Left lung (tissue), 10 donors: ENCODE results near the gene ADAMTS15. TPM values are rescaled to one million over a fixed set of nuclear protein-coding genes. Genes with fewer than 3 reads are reported as not detected.

Source experiments
- ATAC-seq: fragments of 200-7000 bp; cut with Tn5 transposase; one replicate; pipeline ENCODE4 v1.9.1; 2020; ENCODE audit warnings: moderate library complexity
- DNase-seq, 4 donors: peaks; one replicate each; pipeline ENCODE4 v3.0.0-alpha.2; 2013 to 2020
- H3K27ac ChIP-seq, 2 donors: fragments of 200-600 bp; sonication (generic) in 1 of 2; one replicate each; pipeline versions ENCODE4 v1.5.0 to v1.8.0; 2020 to 2021
- H3K27me3 ChIP-seq, 2 donors: fragments of 200-600 bp; sonication (generic) in 1 of 2; one replicate each; pipeline versions ENCODE4 v1.5.0 to v1.8.0; 2020 to 2021
- H3K36me3 ChIP-seq, 2 donors: fragments of 200-600 bp; sonication (generic) in 1 of 2; one replicate each; pipeline versions ENCODE4 v1.5.0 to v1.8.0; 2020 to 2021
- H3K4me1 ChIP-seq, 2 donors: fragments of 200-600 bp; one replicate each; pipeline ENCODE4 v1.8.0; 2021
- H3K4me3 ChIP-seq, 2 donors: fragments of 200-600 bp; sonication (generic) in 1 of 2; one replicate each; pipeline versions ENCODE4 v1.5.0 to v1.8.0; 2020 to 2021; ENCODE audit warnings: mild to moderate bottlenecking in 1 of 2
- H3K9me3 ChIP-seq, 2 donors: fragments of 200-600 bp; sonication (generic) in 1 of 2; one replicate each; pipeline versions ENCODE4 v1.5.0 to v1.8.0; 2020 to 2021
- CTCF ChIP-seq, 2 donors: fragments of 200-600 bp; sonication (generic) in 1 of 2; IDR thresholded peaks; one replicate each; pipeline versions ENCODE4 v1.5.0 to v1.8.0; 2021; ENCODE audit warnings: antibody characterized with exemption in 2 of 2
- intact Hi-C, 2 donors: fragments of 100-400 bp; cut with DNase I; formaldehyde crosslinking; loops; one replicate each; pipeline versions ENCODE4 v1.11.2 to v1.14.2; 2022
- polyA plus RNA-seq, 6 donors: library from polyadenylated mRNA; unstranded; fragments of 120-200 nt; gene quantifications; one replicate each; pipeline ENCODE4 v1.2.1, GENCODE V29; 2013; ENCODE audit not compliant: insufficient read length in 6 of 6
- total RNA-seq, 2 donors: library from RNA; stranded (reverse); fragmentation: NEBNext Ultra II Directional; extraction: Animal tissue kit (Norgen Biotek cat#: 25700); gene quantifications; one replicate each; pipeline ENCODE4 v1.2.1, GENCODE V29; 2021
- donor health status: DM: no; HTN: yes; CAD: no.
- donor health status: DM: no; HTN: no; CAD: no.

The ADAMTS15 gene
- total and polyA plus RNA-seq, 8 donors = 11.8 to 49.6 (median 40.0) TPM

DNA sequence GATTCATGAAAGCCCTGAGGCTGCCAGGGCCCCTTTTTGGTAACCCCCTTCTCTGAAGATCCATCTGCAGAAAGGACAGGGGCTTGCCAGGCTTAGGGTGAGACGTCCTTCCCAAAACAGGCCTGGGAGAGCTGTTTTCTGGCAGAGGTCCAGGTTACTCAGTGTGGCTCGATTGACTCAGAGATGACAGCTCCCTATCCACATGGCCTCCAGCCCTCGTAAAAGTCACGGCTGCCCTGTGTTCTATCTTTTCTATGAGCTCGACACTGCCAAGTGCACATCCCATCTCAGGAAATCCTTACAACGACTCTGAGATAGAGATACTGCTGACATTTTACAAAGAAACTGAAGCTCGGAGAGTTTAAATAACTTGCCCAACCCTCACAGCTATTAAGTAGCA is 40.5 kb upstream of the ADAMTS15 start:
- ATAC-seq = peak; percentile 20
- H3K27me3 ChIP-seq = peaks cover 0 to 6% of the 10 kb centered on the region in 2 donors
- H3K9me3 ChIP-seq = no peaks in the 10 kb centered on the region
- intact Hi-C loops = no loop called here
- no peak for TF ChIP-seq CTCF (IDR thresholded peaks at IDR 0.05)
- DNase-seq = no peak
- H3K4me1 ChIP-seq = peaks cover 0 to under 1% of the 10 kb centered on the region in 2 donors
- no peak overlapping the region for H3K27ac ChIP-seq
- H3K36me3 ChIP-seq = no peaks in the 10 kb centered on the region
- no peak overlapping the region for H3K4me3 ChIP-seq

DNA sequence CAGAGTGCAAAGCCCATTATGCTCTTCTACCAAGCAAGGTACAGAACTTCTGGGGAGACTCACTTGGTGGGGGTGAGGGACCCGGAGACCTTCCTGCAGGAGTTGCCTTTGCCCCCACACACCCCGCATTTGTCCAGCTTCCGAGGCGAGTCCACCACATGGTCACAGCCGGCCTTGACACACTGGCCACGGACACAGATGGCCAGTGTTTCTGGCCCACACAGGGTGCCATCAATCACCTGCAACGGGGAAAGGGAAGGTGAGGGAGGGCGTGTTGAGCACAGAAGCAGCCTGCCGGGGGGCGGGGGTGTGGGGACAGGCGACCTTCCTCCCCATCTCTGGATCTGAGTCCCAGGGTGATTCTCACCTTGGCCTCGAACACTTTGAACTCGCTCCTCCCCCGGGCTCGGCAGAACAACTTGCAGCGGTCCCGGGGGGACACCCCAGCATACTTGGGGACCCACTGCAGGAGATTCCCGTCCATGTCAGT is 40.0 kb upstream of the ADAMTS15 start:
- Histone ChIP-seq H3K4me1 (no peaks in the 10 kb centered on the region), H3K9me3 (no peaks in the 10 kb centered on the region), H3K27me3 (peaks cover 0 to 6% of the 10 kb centered on the region in 2 donors), H3K36me3 (no peaks in the 10 kb centered on the region), H3K27ac (no peak overlapping the region), H3K4me3 (no peak overlapping the region)
- ATAC-seq = no peak
- intact Hi-C loops = no loop called here
- DNase-seq = no peak
- TF ChIP-seq CTCF (IDR thresholded peaks at IDR 0.05) = no peak

DNA sequence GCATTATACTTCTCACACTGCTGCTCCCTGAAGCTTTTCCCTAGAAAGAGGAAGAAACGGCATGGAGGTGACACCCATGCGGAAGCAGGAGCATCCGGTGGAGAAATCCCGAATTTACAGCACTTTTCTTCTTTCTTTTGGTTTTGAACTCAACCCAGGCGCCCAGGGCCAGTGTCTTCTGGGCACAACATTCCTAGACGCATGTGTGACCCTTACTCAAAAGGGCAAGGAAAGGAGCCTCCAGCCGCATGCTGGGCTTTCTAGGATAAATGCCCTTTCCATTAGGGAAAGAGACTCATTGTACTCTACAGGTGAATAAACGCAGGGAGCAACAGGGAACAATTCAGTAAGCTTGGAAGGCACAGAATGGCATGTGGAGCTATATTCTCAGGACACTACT is 39.5 kb upstream of the ADAMTS15 start:
- no peaks in the 10 kb centered on the region for H3K9me3 ChIP-seq
- H3K4me3 ChIP-seq = no peak overlapping the region
- peaks cover 0 to 6% of the 10 kb centered on the region in 2 donors for H3K27me3 ChIP-seq
- no peaks in the 10 kb centered on the region for H3K36me3 ChIP-seq
- intact Hi-C loops = no loop called here
- no peak overlapping the region for H3K27ac ChIP-seq
- H3K4me1 ChIP-seq = no peaks in the 10 kb centered on the region
- ATAC-seq = no peak
- TF ChIP-seq CTCF (IDR thresholded peaks at IDR 0.05) = no peak
- no peak for DNase-seq

- Histone ChIP-seq H3K4me1 (no peaks in the 10 kb centered on the region), H3K27ac (no peak overlapping the region), H3K36me3 (no peaks in the 10 kb centered on the region), H3K27me3 (peaks cover 0 to 12% of the 10 kb centered on the region in 2 donors), H3K4me3 (no peak overlapping the region), H3K9me3 (no peaks in the 10 kb centered on the region)
- ATAC-seq (no peak), DNase-seq (no peak)
- no peak for TF ChIP-seq CTCF (IDR thresholded peaks at IDR 0.05)
- intact Hi-C loops = no loop called here
Measured at GRCh38 chr11:130409594-130410388, 38.7 kb upstream of the ADAMTS15 start.

DNA sequence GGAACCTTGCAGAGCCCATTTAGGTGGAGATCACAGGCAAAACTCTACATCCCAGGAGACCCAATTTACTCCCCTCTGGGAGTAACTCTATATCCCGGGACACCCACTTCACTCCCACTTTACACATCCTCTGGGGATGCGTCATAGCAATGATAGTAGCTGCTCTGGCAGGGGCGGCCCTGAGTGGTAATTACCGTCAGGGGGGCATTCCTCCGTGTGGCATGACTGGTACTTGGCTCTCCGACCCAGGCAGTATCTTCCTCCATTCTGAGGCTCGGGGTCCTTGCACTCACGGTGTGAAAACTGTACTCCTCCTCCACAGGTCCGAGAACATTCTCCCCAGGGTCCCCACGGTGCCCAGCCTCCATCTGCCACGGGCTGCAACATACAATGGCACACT is 37.2 kb upstream of the ADAMTS15 start:
- H3K4me1 ChIP-seq = no peaks in the 10 kb centered on the region
- DNase-seq = no peak
- peaks cover 0 to 12% of the 10 kb centered on the region in 2 donors for H3K27me3 ChIP-seq
- ATAC-seq = no peak
- intact Hi-C loops = no loop called here
- no peak overlapping the region for H3K4me3 ChIP-seq
- H3K9me3 ChIP-seq = no peaks in the 10 kb centered on the region
- H3K36me3 ChIP-seq = no peaks in the 10 kb centered on the region
- TF ChIP-seq CTCF (IDR thresholded peaks at IDR 0.05) = no peak
- no peak overlapping the region for H3K27ac ChIP-seq
